HG03064 (cell line): Measurements from ENCODE around the gene TRIM40.

ENCODE experiments used
- ATAC-seq: cut with Tn5 transposase; IDR thresholded peaks from one replicate; pipeline ENCODE4 v1.9.1; 2021; ENCODE audit warnings: low read depth; ENCODE audit not compliant: unreplicated experiment

The TRIM40 gene

GRCh38 chr6:30145818-30146217, 9.9 kb downstream of the TRIM40 start:
- no peak for ATAC-seq

GRCh38 chr6:30147096-30147495, 11.2 kb downstream of the TRIM40 start:
- no peak for ATAC-seq

GRCh38 chr6:30149234-30149633, 13.3 kb downstream of the TRIM40 start:
- no peak for ATAC-seq

- ATAC-seq: no peak
Observed at GRCh38 chr6:30149858-30150550, 14.1 kb downstream of the TRIM40 start.

GRCh38 chr6:30150671-30151395, 14.9 kb downstream of the TRIM40 start:
- ATAC-seq: no peak

- ATAC-seq: no peak
Observed at GRCh38 chr6:30151580-30151979, 15.6 kb downstream of the TRIM40 start.

GRCh38 chr6:30152016-30152673, 16.2 kb downstream of the TRIM40 start:
- ATAC-seq: no peak

GRCh38 chr6:30152910-30153610, 17.1 kb downstream of the TRIM40 start:
- ATAC-seq: no peak

- no peak for ATAC-seq
Observed at GRCh38 chr6:30154061-30154460, 18.1 kb downstream of the TRIM40 start.

GRCh38 chr6:30154709-30155519, 19.0 kb downstream of the TRIM40 start:
- ATAC-seq: no peak

GRCh38 chr6:30155520-30156261, 19.8 kb downstream of the TRIM40 start:
- ATAC-seq: no peak

GRCh38 chr6:30156262-30156599, 20.3 kb downstream of the TRIM40 start:
- no peak for ATAC-seq

- no peak for ATAC-seq
Observed at GRCh38 chr6:30156774-30157173, 20.8 kb downstream of the TRIM40 start.

- no peak for ATAC-seq
Observed at GRCh38 chr6:30157581-30157980, 21.6 kb downstream of the TRIM40 start.

GRCh38 chr6:30157999-30158398, 22.1 kb downstream of the TRIM40 start:
- no peak for ATAC-seq

- ATAC-seq: no peak
Observed at GRCh38 chr6:30158475-30159040, 22.6 kb downstream of the TRIM40 start.

- no peak for ATAC-seq
Observed at GRCh38 chr6:30160008-30160784, 24.3 kb downstream of the TRIM40 start.

- no peak for ATAC-seq
Observed at GRCh38 chr6:30160785-30161531, 25.0 kb downstream of the TRIM40 start, which contains the start of gene TRIM10. Gene TRIM10 (minus strand): TSS chr6:30161211. CDS start chr6:30160858, 353 bp downstream.
